ENCODE results near the gene STAC2.

STAC2 gene

GRCh38 chr17:39239640-39240314 lies 14.0 kb upstream of the STAC2 start:
- FAIRE-seq (no peak), DNase-seq (ENCODE audit: insufficient read length, low spot score) (no peak)

GRCh38 chr17:39238311-39238972 lies 12.7 kb upstream of the STAC2 start:
- DNase-seq (ENCODE audit: insufficient read length, low spot score) (peak; percentile 93), FAIRE-seq (peak; percentile 36)
- no peak for TF ChIP-seq POLR2A (IDR thresholded peaks at IDR 0.05; ENCODE audit: low read depth, low read length)

More at GRCh38 chr17:39239640-39240314, 14.0 kb upstream of the STAC2 start:
- no peak for TF ChIP-seq POLR2A (IDR thresholded peaks at IDR 0.05; ENCODE audit: low read depth, low read length)

- FAIRE-seq (no peak), DNase-seq (ENCODE audit: insufficient read length, low spot score) (no peak)
- TF ChIP-seq POLR2A (IDR thresholded peaks at IDR 0.05; ENCODE audit: low read depth, low read length): no peak
Measured at GRCh38 chr17:39237586-39237985, 11.8 kb upstream of the STAC2 start.

- FAIRE-seq (no peak), DNase-seq (ENCODE audit: insufficient read length, low spot score) (no peak)
- TF ChIP-seq POLR2A (IDR thresholded peaks at IDR 0.05; ENCODE audit: low read depth, low read length): no peak
Measured at GRCh38 chr17:39236981-39237441, 11.3 kb upstream of the STAC2 start.

GRCh38 chr17:39236450-39236927 lies 10.7 kb upstream of the STAC2 start:
- TF ChIP-seq POLR2A (IDR thresholded peaks at IDR 0.05; ENCODE audit: low read depth, low read length): no peak
- DNase-seq (ENCODE audit: insufficient read length, low spot score): no peak
- FAIRE-seq: no peak

- no peak for TF ChIP-seq POLR2A (IDR thresholded peaks at IDR 0.05; ENCODE audit: low read depth, low read length)
- FAIRE-seq: no peak
- DNase-seq (ENCODE audit: insufficient read length, low spot score): peak; percentile 85
Measured at GRCh38 chr17:39235555-39236449, 10.1 kb upstream of the STAC2 start.

GRCh38 chr17:39231591-39232551 lies 6.1 kb upstream of the STAC2 start:
- no peak for TF ChIP-seq POLR2A (IDR thresholded peaks at IDR 0.05; ENCODE audit: low read depth, low read length)
- DNase-seq (ENCODE audit: insufficient read length, low spot score) (no peak), FAIRE-seq (no peak)

- DNase-seq (ENCODE audit: insufficient read length, low spot score): no peak
- no peak for FAIRE-seq
Measured at GRCh38 chr17:39231091-39231561, 5.4 kb upstream of the STAC2 start.

GRCh38 chr17:39230361-39230760 lies 4.6 kb upstream of the STAC2 start:
- DNase-seq (ENCODE audit: insufficient read length, low spot score): no peak
- no peak for FAIRE-seq
- TF ChIP-seq POLR2A (IDR thresholded peaks at IDR 0.05; ENCODE audit: low read depth, low read length): no peak

More at GRCh38 chr17:39231091-39231561, 5.4 kb upstream of the STAC2 start:
- TF ChIP-seq POLR2A (IDR thresholded peaks at IDR 0.05; ENCODE audit: low read depth, low read length): no peak

- no peak for TF ChIP-seq POLR2A (IDR thresholded peaks at IDR 0.05; ENCODE audit: low read depth, low read length)
- DNase-seq (ENCODE audit: insufficient read length, low spot score) (peak; percentile 96), FAIRE-seq (no peak)
Measured at GRCh38 chr17:39229274-39229913, 3.6 kb upstream of the STAC2 start.

- FAIRE-seq (no peak), DNase-seq (ENCODE audit: insufficient read length, low spot score) (no peak)
- no peak for TF ChIP-seq POLR2A (IDR thresholded peaks at IDR 0.05; ENCODE audit: low read depth, low read length)
Measured at GRCh38 chr17:39227364-39227919, 1.7 kb upstream of the STAC2 start.
